ENCODE measurements around the gene PYGM. TPM values are rescaled to one million over a fixed set of nuclear protein-coding genes. Genes with fewer than 3 reads are reported as not detected.
A peak's percentile ranks its signal among the peaks of the same experiment; 100 is the strongest.

Gene PYGM
- total and polyA plus RNA-seq, 2 of the 8 experiments (the other 6 are each of a cell fraction or from before 2014, with no cell fraction given), result 9.6 to 10.0 TPM

DNA sequence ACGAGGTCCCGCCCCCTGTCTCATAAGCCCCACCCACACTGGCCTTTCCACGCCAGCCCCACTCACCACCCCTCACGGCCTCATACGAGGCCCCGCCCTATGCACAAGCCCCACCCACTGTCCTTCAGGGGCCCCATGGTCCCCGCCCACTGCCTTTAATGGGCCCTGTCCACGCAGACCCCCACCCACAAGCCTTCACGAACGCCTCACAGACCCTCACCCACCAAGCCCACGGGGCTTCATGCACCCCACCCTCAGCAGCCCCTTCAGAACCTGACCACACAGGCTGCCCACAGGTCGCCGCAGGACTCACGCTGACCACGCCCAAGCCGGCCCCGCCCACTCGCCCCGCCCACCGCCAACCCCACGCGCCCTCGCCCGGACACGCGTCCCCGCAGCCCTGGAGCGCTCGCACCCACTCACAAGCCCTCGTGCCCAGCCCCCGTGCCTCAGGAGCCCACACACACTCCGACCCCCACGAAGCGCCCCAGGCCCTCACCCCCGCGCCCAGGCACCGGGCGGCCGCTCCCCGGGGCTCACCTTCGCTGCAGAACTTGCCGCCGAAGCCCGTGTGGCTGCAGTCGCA, 47.3 kb downstream of the PYGM start:
- no peak overlapping the region for H2BK120ac ChIP-seq (replicated peaks; ENCODE audit: low read depth, low read length)
- TF ChIP-seq, protein P1, sequence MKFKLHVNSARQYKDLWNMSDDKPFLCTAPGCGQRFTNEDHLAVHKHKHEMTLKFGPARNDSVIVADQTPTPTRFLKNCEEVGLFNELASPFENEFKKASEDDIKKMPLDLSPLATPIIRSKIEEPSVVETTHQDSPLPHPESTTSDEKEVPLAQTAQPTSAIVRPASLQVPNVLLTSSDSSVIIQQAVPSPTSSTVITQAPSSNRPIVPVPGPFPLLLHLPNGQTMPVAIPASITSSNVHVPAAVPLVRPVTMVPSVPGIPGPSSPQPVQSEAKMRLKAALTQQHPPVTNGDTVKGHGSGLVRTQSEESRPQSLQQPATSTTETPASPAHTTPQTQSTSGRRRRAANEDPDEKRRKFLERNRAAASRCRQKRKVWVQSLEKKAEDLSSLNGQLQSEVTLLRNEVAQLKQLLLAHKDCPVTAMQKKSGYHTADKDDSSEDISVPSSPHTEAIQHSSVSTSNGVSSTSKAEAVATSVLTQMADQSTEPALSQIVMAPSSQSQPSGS (IDR thresholded peaks at IDR 0.05; ENCODE audit: low read length), result no peak
- no peak for TF ChIP-seq SIN3A (conservative IDR thresholded peaks at IDR 0.05 in 1 of 2, IDR thresholded peaks at IDR 0.05 in 1 of 2; ENCODE audit: low read depth in 1 of 2, low read length in 2 of 2)
- no peak for TF ChIP-seq CBX5 (IDR thresholded peaks at IDR 0.05; ENCODE audit: low read depth, low read length)
- no peak for TF ChIP-seq TBP (IDR thresholded peaks at IDR 0.05; ENCODE audit: low read depth, low read length)
- TF ChIP-seq, protein P2, sequence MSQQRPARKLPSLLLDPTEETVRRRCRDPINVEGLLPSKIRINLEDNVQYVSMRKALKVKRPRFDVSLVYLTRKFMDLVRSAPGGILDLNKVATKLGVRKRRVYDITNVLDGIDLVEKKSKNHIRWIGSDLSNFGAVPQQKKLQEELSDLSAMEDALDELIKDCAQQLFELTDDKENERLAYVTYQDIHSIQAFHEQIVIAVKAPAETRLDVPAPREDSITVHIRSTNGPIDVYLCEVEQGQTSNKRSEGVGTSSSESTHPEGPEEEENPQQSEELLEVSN (IDR thresholded peaks at IDR 0.05), result no peak
- no peak for TF ChIP-seq ZNF274 (IDR thresholded peaks at IDR 0.05; ENCODE audit: borderline replicate concordance, extremely low read depth, low read length)
- no peak for TF ChIP-seq ASH2L (IDR thresholded peaks at IDR 0.05; ENCODE audit: low read length)
- no peak for TF ChIP-seq CTBP2 (IDR thresholded peaks at IDR 0.05; ENCODE audit: borderline replicate concordance, insufficient read depth, insufficient read length, low read length)
- H3K36me3 ChIP-seq (ENCODE audit: control insufficient read depth in 2 of 4, insufficient read depth in 4 of 4, low read length in 3 of 4), result peaks cover 0 to 3% (median 0%) of the 10 kb centered on the region in 4 experiments; a peak in 1 of 8 replicates
- peaks cover 2 to 4% of the 10 kb centered on the region in 2 experiments for H4K20me1 ChIP-seq (replicated peaks in 1 of 2; ENCODE audit: control insufficient read depth in 1 of 2, insufficient read depth in 2 of 2, low read length in 2 of 2)
- H3K23ac ChIP-seq (ENCODE audit: insufficient read length), result no peak overlapping the region
- WGBS, 2 experiments (ENCODE audit: extremely low coverage in 1 of 2, insufficient coverage in 1 of 2, insufficient read length in 1 of 2, insufficient replicate concordance in 2 of 2, low coverage in 1 of 2, low lambda C conversion rate in 2 of 2, missing lambda C conversion rate in 1 of 2), result no CpG with 5 or more reads among the region's 45 CpGs
- ChIA-PET CTCF (ENCODE audit: partially characterized antibody) (interaction anchor here (2.2 kb wide), 1 partner anchor 9 kb away, joined by 11 read pairs; no protein-coding TSS in a partner anchor), POLR2A (ENCODE audit: partially characterized antibody) (interaction anchor here (0.6 to 1.7 kb wide), 3 partner anchors 10 to 65 kb away, joined by 3 to 4 read pairs (median 3); partner anchors contain the start of gene NRXN2)
- 0 out of 2 replicates have a peak overlapping the region, but pooled peaks have one; percentile 45 for H2BK12ac ChIP-seq (ENCODE audit: low read depth, low read length)
- no peak overlapping the region for H3K9ac ChIP-seq (replicated peaks in 1 of 4; ENCODE audit: extremely low read depth in 1 of 4, low read depth in 3 of 4, low read length in 3 of 4)
- H2AFZ ChIP-seq (ENCODE audit: low read length), result no peak overlapping the region
- 0 out of 2 replicates have a peak overlapping the region, but pooled peaks have one; percentile 72 for H2BK20ac ChIP-seq (ENCODE audit: low read length)
- no peaks in the 10 kb centered on the region; the same call in 1 of the 2 replicates for H3K79me1 ChIP-seq (ENCODE audit: low read depth, low read length)
- no peak overlapping the region for H2AK5ac ChIP-seq (ENCODE audit: low read depth, low read length)
- H3K56ac ChIP-seq (replicated peaks; ENCODE audit: insufficient read length, low read depth, low read length), result no peak overlapping the region
- H3K9me3 ChIP-seq (ENCODE audit: insufficient read depth in 2 of 2, low read depth in 1 of 2, low read length in 1 of 2), result no peaks in the 10 kb centered on the region
- H3K4me3 ChIP-seq (ENCODE audit: extremely low read depth in 1 of 4, insufficient read depth in 2 of 4, low read depth in 3 of 4, low read length in 4 of 4), result peak overlapping the region; percentile 28 to 55 (median 42); a peak in 5 of 8 replicates
- DNase-seq (ENCODE audit: low read depth in 1 of 2, low spot score in 2 of 2), result no peak
- H4K8ac ChIP-seq (ENCODE audit: extremely low read depth, insufficient read depth, low read length), result peak overlapping the region; percentile 29; the same call in 1 of the 2 replicates
- H2BK15ac ChIP-seq (ENCODE audit: low read length), result peak overlapping the region; percentile 99; the same call in 1 of the 2 replicates
- no peak overlapping the region for H3K14ac ChIP-seq (ENCODE audit: insufficient read length)
- no peak overlapping the region for H4K91ac ChIP-seq (replicated peaks; ENCODE audit: insufficient read length, low read length)
- H4K5ac ChIP-seq (ENCODE audit: insufficient read length, low read depth, low read length), result no peak overlapping the region
- H3K27me3 ChIP-seq (replicated peaks in 1 of 4; ENCODE audit: control insufficient read depth in 3 of 4, extremely low read depth in 1 of 4, insufficient read depth in 3 of 4, low read length in 3 of 4), result peaks cover 12 to 49% (median 33%) of the 10 kb centered on the region in 4 experiments
- no peak for FAIRE-seq
- no peaks in the 10 kb centered on the region for H3K79me2 ChIP-seq (ENCODE audit: control insufficient read depth in 1 of 2, insufficient read depth in 2 of 2, low read length in 2 of 2)
- no peak overlapping the region; the same call in 1 of the 2 replicates for H2BK5ac ChIP-seq (ENCODE audit: low read depth, low read length)
- H3K4me2 ChIP-seq (ENCODE audit: insufficient read depth in 1 of 2, low read depth in 2 of 2, low read length in 2 of 2), result peak overlapping the region; percentile 66 to 80
- H3K4me1 ChIP-seq (replicated peaks in 1 of 4; ENCODE audit: control insufficient read depth in 3 of 4, insufficient read depth in 4 of 4, low read length in 3 of 4), result peaks cover 12 to 28% (median 20%) of the 10 kb centered on the region in 4 experiments
- peak overlapping the region; percentile 32; the same call in 1 of the 2 replicates for H3K18ac ChIP-seq (ENCODE audit: extremely low read depth, low read length)
- no peak overlapping the region for H3K4ac ChIP-seq (replicated peaks; ENCODE audit: insufficient read length, low read depth, low read length)
- peaks cover 12% of the 10 kb centered on the region; the same call in 1 of the 2 replicates for H3K23me2 ChIP-seq (ENCODE audit: low read depth, low read length)
- no peak overlapping the region for H3K27ac ChIP-seq (ENCODE audit: low read depth, low read length)
